PC-9 (cell line): ENCODE results near the gene IRF4. TPM values are rescaled to one million over a fixed set of nuclear protein-coding genes. Genes with fewer than 3 reads are reported as not detected.
A peak's percentile ranks its signal among the peaks of the same experiment; 100 is the strongest.
"Not testable (repeated sequence)": the region's sequence is repeated elsewhere in the genome, so short reads cannot be mapped to it uniquely, and the experiment has no call there.

ENCODE experiments used
- BruUV-seq: library from RNA; stranded (reverse); fragments of 400-500 nt; replicated peaks from 2 replicates; lab custom pipeline; 2021; lab: Mats Ljungman, UMichigan
- CTCF ChIA-PET: fragments of 300-600 bp; sonication (Branson Sonifier 250); formaldehyde crosslinking; loops from one replicate; lab custom pipeline; 2022; ENCODE audit warnings: antibody characterized with exemption; lab: Charles Lee
- POLR2A ChIA-PET: fragments of 300-600 bp; sonication (Branson Sonifier 250); formaldehyde crosslinking; loops from one replicate; lab custom pipeline; 2022; ENCODE audit warnings: antibody characterized with exemption; ENCODE audit not compliant: unreplicated experiment; lab: Charles Lee
- DNase-seq, 2 experiments: peaks; one replicate each; pipeline versions ENCODE4 v3.0.0 to v3.0.0-alpha.2; 2015 to 2022; ENCODE audit warnings: mixed read lengths in 1 of 2
- H2AFZ ChIP-seq: fragments of 200-600 bp; sonication (generic); 2 replicates; pipeline ENCODE4 v1.8.1; 2017; ENCODE audit warnings: antibody characterized with exemption
- H3F3A ChIP-seq: fragments of 200-600 bp; sonication (generic); 2 replicates; pipeline ENCODE4 v1.8.1; 2017; ENCODE audit warnings: antibody characterized with exemption, mild to moderate bottlenecking, low read depth; ENCODE audit not compliant: insufficient read depth
- H3K27ac ChIP-seq: fragments of 200-600 bp; sonication (generic); 2 replicates; pipeline ENCODE4 v1.6.1; 2016; ENCODE audit warnings: mixed run types
- H3K27me3 ChIP-seq: fragments of 200-600 bp; sonication (generic); 2 replicates; pipeline ENCODE4 v1.6.1; 2016; ENCODE audit warnings: low read depth, mixed run types; ENCODE audit not compliant: insufficient read depth
- H3K36me3 ChIP-seq: fragments of 200-600 bp; sonication (generic); 2 replicates; pipeline ENCODE4 v1.6.1; 2016; ENCODE audit warnings: low read depth, mixed run types
- H3K4me1 ChIP-seq: fragments of 200-600 bp; sonication (generic); replicated peaks from 2 replicates; pipeline ENCODE4 v1.6.1; 2016; ENCODE audit warnings: mixed run types; ENCODE audit not compliant: insufficient read depth
- H3K4me2 ChIP-seq: fragments of 200-600 bp; sonication (generic); 2 replicates; pipeline ENCODE4 v1.6.1; 2017; ENCODE audit warnings: mixed run types
- H3K4me3 ChIP-seq: fragments of 200-600 bp; sonication (generic); 2 replicates; pipeline ENCODE4 v1.6.1; 2016; ENCODE audit warnings: mixed run types
- H3K79me2 ChIP-seq: fragments of 200-600 bp; sonication (generic); 2 replicates; pipeline ENCODE4 v1.6.1; 2017; ENCODE audit warnings: low read depth, mixed run types
- H3K9me2 ChIP-seq: fragments of 200-600 bp; sonication (generic); 2 replicates; pipeline ENCODE4 v1.8.1; 2017; ENCODE audit warnings: mild to moderate bottlenecking; ENCODE audit not compliant: insufficient read depth
- H3K9me3 ChIP-seq: fragments of 200-600 bp; sonication (generic); 2 replicates; pipeline ENCODE4 v1.8.1; 2016; ENCODE audit warnings: low read depth; ENCODE audit not compliant: insufficient read depth
- H4K20me1 ChIP-seq: fragments of 200-600 bp; sonication (generic); 2 replicates; pipeline ENCODE4 v1.8.1; 2017; ENCODE audit not compliant: insufficient read depth
- CTCF ChIP-seq: fragments of 200-600 bp; sonication (generic); conservative IDR thresholded peaks from 2 replicates; pipeline ENCODE4 v1.6.1; 2017; ENCODE audit warnings: mixed run types, antibody characterized with exemption, mild to moderate bottlenecking, moderate library complexity
- EZH2 ChIP-seq: fragments of 200-600 bp; sonication (generic); IDR thresholded peaks from 2 replicates; pipeline ENCODE4 v1.8.0; 2017; ENCODE audit warnings: antibody characterized with exemption, low read depth
- intact Hi-C: fragments of 100-400 bp; cut with micrococcal nuclease; formaldehyde crosslinking; loops from one replicate; pipeline ENCODE4 v1.10.0; 2022; ENCODE audit not compliant: unreplicated experiment
- total RNA-seq: library from RNA; stranded (reverse); gene quantifications from 2 replicates; pipeline ENCODE4 v1.2.3, GENCODE V29; 2021

Gene IRF4
- total RNA-seq, 1 experiment from 2014 or later, result not detected

GRCh38 chr6:370555-370954 lies 21.0 kb upstream of the IRF4 start:
- Histone ChIP-seq H3F3A (no peaks in the 10 kb centered on the region), H2AFZ (no peak overlapping the region)
- intact Hi-C loops, result loop anchor here (10.0 kb wide), 1 partner anchor 156 kb away; no protein-coding TSS in a partner anchor

GRCh38 chr6:371851-372250 lies 19.7 kb upstream of the IRF4 start:
- H3K9me3 ChIP-seq, H3K4me2 ChIP-seq, H3K4me3 ChIP-seq, H3K27ac ChIP-seq, H3K4me1 ChIP-seq, H3F3A ChIP-seq, H4K20me1 ChIP-seq, BruUV-seq, DNase-seq, CTCF ChIA-PET, H3K36me3 ChIP-seq, H3K79me2 ChIP-seq, H3K9me2 ChIP-seq, H2AFZ ChIP-seq: not testable (repeated sequence)
- H3K27me3 ChIP-seq, result peaks cover 88% of the 10 kb centered on the region
- intact Hi-C loops, result loop anchor here (10.0 kb wide), 1 partner anchor 157 kb away; no protein-coding TSS in a partner anchor
- POLR2A ChIA-PET, result interaction anchor here (0.6 kb wide), 1 partner anchor 146 kb away, joined by 3 read pairs; no protein-coding TSS in a partner anchor

More at GRCh38 chr6:370555-370954, 21.0 kb upstream of the IRF4 start:
- H3K4me3 ChIP-seq, result no peak overlapping the region
- TF ChIP-seq EZH2 (no peak), CTCF (no peak)
- no peaks in the 10 kb centered on the region for H3K4me1 ChIP-seq
- no peak for DNase-seq
- H3K36me3 ChIP-seq, result no peaks in the 10 kb centered on the region
- ChIA-PET POLR2A (no interaction called here), CTCF (no interaction called here)
- H3K79me2 ChIP-seq, result no peaks in the 10 kb centered on the region
- H4K20me1 ChIP-seq, result no peaks in the 10 kb centered on the region
- no peak overlapping the region for H3K4me2 ChIP-seq
- no peaks in the 10 kb centered on the region for H3K9me3 ChIP-seq
- H3K27me3 ChIP-seq, result peaks cover 88% of the 10 kb centered on the region
- no peak overlapping the region for H3K27ac ChIP-seq
- H3K9me2 ChIP-seq, result no peaks in the 10 kb centered on the region
- no TSS peak for BruUV-seq

- Histone ChIP-seq H4K20me1 (no peaks in the 10 kb centered on the region), H3K4me2 (no peak overlapping the region), H3K4me1 (no peaks in the 10 kb centered on the region), H3K36me3 (no peaks in the 10 kb centered on the region), H3K9me2 (no peaks in the 10 kb centered on the region), H3K27me3 (peaks cover 88% of the 10 kb centered on the region), H3K4me3 (no peak overlapping the region), H3F3A (no peaks in the 10 kb centered on the region), H2AFZ (no peak overlapping the region), H3K27ac (no peak overlapping the region), H3K79me2 (no peaks in the 10 kb centered on the region), H3K9me3 (no peaks in the 10 kb centered on the region)
- DNase-seq, result no peak
- BruUV-seq, result no TSS peak
- TF ChIP-seq CTCF (no peak), EZH2 (peak; percentile 39; the same call in 1 of the 2 replicates)
- intact Hi-C loops, result loop anchor here (10.0 kb wide), 1 partner anchor 158 kb away; no protein-coding TSS in a partner anchor
- ChIA-PET POLR2A (interaction anchor here (0.6 kb wide), 1 partner anchor 145 kb away, joined by 3 read pairs; no protein-coding TSS in a partner anchor), CTCF (no interaction called here)
Observed at GRCh38 chr6:372336-372911, 19.1 kb upstream of the IRF4 start.
